Adrenal gland (tissue), 19 donors: ENCODE measurements around the gene MFRP. TPM values are rescaled to one million over a fixed set of nuclear protein-coding genes. Genes with fewer than 3 reads are reported as not detected.
A peak's percentile ranks its signal among the peaks of the same experiment; 100 is the strongest.

ENCODE experiments used
- DNase-seq, 7 donors: peaks; one replicate each; pipeline ENCODE4 v3.0.0-alpha.2; 2019 to 2020
- H3K27ac ChIP-seq, 5 donors: fragments of 200-600 bp; sonication (generic) in 4 of 5; 1 replicate in 3 of 5; 2 replicates in 2 of 5; pipeline versions ENCODE4 v1.5.1 to v1.8.0; 2016 to 2020; ENCODE audit warnings: mild to moderate bottlenecking in 1 of 5
- H3K27me3 ChIP-seq: fragments of 200-600 bp; 2 replicates; pipeline ENCODE4 v1.8.0; 2021
- H3K36me3 ChIP-seq, 2 donors: fragments of 200-600 bp; replicated peaks in 1 of 2; 1 replicate in 1 of 2; 2 replicates in 1 of 2; pipeline versions ENCODE4 v1.5.1 to v1.8.0; 2018 to 2022
- H3K4me1 ChIP-seq, 2 donors: fragments of 200-600 bp; replicated peaks in 1 of 2; 1 replicate in 1 of 2; 2 replicates in 1 of 2; pipeline versions ENCODE4 v1.5.1 to v1.8.0; 2018 to 2021
- H3K4me3 ChIP-seq, 4 donors: fragments of 200-600 bp; sonication (generic) in 3 of 4; one replicate each; pipeline ENCODE4 v1.5.1; 2016 to 2018
- H3K9me3 ChIP-seq, 3 donors: fragments of 200-600 bp; sonication (generic) in 1 of 3; replicated peaks in 1 of 3; 1 replicate in 2 of 3; 2 replicates in 1 of 3; pipeline versions ENCODE4 v1.5.1 to v1.8.0; 2016 to 2021
- CTCF ChIP-seq, 6 experiments: fragments of 450-650 bp in 4 of 6; fragments of 200-600 bp in 2 of 6; sonication (generic) in 1 of 6; IDR thresholded peaks; 1 replicate in 5 of 6; 2 replicates in 1 of 6; pipeline versions ENCODE4 v1.5.1 to v1.8.0; 2016 to 2021; ENCODE audit warnings: antibody characterized with exemption in 6 of 6, mild to moderate bottlenecking in 2 of 6, moderate library complexity in 1 of 6
- POLR2A ChIP-seq, 2 donors: fragments of 450-650 bp; IDR thresholded peaks; one replicate each; pipeline ENCODE4 v1.6.1; 2017; ENCODE audit warnings: antibody characterized with exemption in 2 of 2, mild to moderate bottlenecking in 2 of 2, moderate library complexity in 1 of 2
- WGBS, 4 donors: extraction: QIAGEN DNeasy Blood & Tissue Kit in 2 of 4; methylation state at CpG; one replicate each; pipeline versions ENCODE4 v1.1.5 to v1.1.7; 2013 to 2017; 5-methylcytosine and 5-hydroxymethylcytosine counted together
- intact Hi-C, 2 donors: fragments of 100-400 bp; cut with DNase I; formaldehyde crosslinking; loops; one replicate each; pipeline versions ENCODE4 v1.14.1 to v1.15.0; 2022 to 2023
- long read RNA-seq, 10 donors: library from polyadenylated mRNA in 3 of 10; unstranded in 2 of 10; stranded (forward) in 1 of 10; transcript quantifications; one replicate each; pipeline ENCODE4 v2.0.0 and lab custom pipeline, GENCODE V29; 2021 to 2026
- polyA plus RNA-seq, 3 donors: library from polyadenylated mRNA; stranded (reverse); fragments of 200-250 nt in 2 of 3; fragments of 350-450 nt in 1 of 3; fragmentation: Illumina TruSeq in 1 of 3; extraction: RNeasy Lipid Tissue Mini Kit (QIAGEN cat#74804) in 1 of 3; gene quantifications; one replicate each; pipeline ENCODE4 v1.2.3, GENCODE V29; 2013 to 2014
- total RNA-seq, 9 donors: library from RNA; depleted of rRNA in 4 of 9; stranded (reverse); fragments of >200 nt in 4 of 9; fragments of 120-200 nt in 1 of 9; fragmentation: NEBNext Ultra II Directional in 1 of 9; extraction: Animal tissue kit (Norgen Biotek cat#: 25700) in 1 of 9; gene quantifications; one replicate each; pipeline versions ENCODE4 v1.1.0 to v1.2.4, GENCODE V29; 2013 to 2023
- donor health status: healthy with polysubstance abuse.
- donor health status: Bipolar disorder and iron deficiency.
- donor health status: DM: yes; HTN: yes; CAD: no.
- donor health status: DM: no; HTN: no; CAD: no.
- donor health status: DM: no; HTN: no; CAD: no.
- donor health status: DM: yes; HTN: yes; CAD: no.

MFRP gene
- total RNA-seq (under 1 TPM in 1 of 9 donors, not detected in 8; under 0.01 TPM), polyA plus RNA-seq (not detected)
- long read RNA-seq, donor 1, result 0 reads
- long read RNA-seq, donor 2, result 0 reads
- long read RNA-seq, donor 3, result 0 reads
- long read RNA-seq, donor 4, partial matches to known transcripts, result 0 of 1 reads
- long read RNA-seq, donor 4, other reads (novel, unspliced or antisense), result 1 of 1 reads
- long read RNA-seq, donor 5, partial matches to known transcripts, result 0 of 1 reads
- long read RNA-seq, donor 5, other reads (novel, unspliced or antisense), result 1 of 1 reads
- long read RNA-seq, donor 6, partial matches to known transcripts, result 0 of 1 reads
- long read RNA-seq, donor 6, other reads (novel, unspliced or antisense), result 1 of 1 reads
- long read RNA-seq, donor 7, result 0 reads
- long read RNA-seq, donor 8, result 0 reads
- long read RNA-seq, donor 9, result 0 reads
- long read RNA-seq, donor 10, result 0 reads

- Histone ChIP-seq H3K36me3 (no peaks in the 10 kb centered on the region), H3K4me3 (no peak within 1 kb of the TSS), H3K4me1 (peaks cover 4 to 7% of the 10 kb centered on the region in 2 donors), H3K27me3 (no peaks in the 10 kb centered on the region), H3K27ac (peak within 1 kb of the TSS in 3 of 5 donors; percentile 32 to 79 (median 39)), H3K9me3 (no peaks in the 10 kb centered on the region)
- intact Hi-C loops, result no loop called here
- WGBS, 4 donors, result 48 to 67% (median 56%) methylated on average over 6 of the region's 6 CpGs
- no peak for DNase-seq
- TF ChIP-seq POLR2A (IDR thresholded peaks at IDR 0.05) (no peak), CTCF (IDR thresholded peaks at IDR 0.05) (no peak)
These were observed at the start of gene MFRP for GRCh38 chr11:119346605-119347004. MFRP (minus strand) TSS chr11:119346705; CDS start chr11:119346513, 192 bp downstream.

- no peak for DNase-seq
These were observed 44.8 kb upstream of the MFRP start for GRCh38 chr11:119391275-119391674.

GRCh38 chr11:119389611-119390254, 43.2 kb upstream of the MFRP start:
- 73 to 82% (median 74%) methylated on average over 5 of the region's 5 CpGs for WGBS, 4 donors
- Histone ChIP-seq H3K36me3 (no peaks in the 10 kb centered on the region), H3K27ac (no peak overlapping the region), H3K9me3 (no peaks in the 10 kb centered on the region), H3K27me3 (no peaks in the 10 kb centered on the region), H3K4me3 (no peak overlapping the region), H3K4me1 (no peaks in the 10 kb centered on the region)
- TF ChIP-seq CTCF (IDR thresholded peaks at IDR 0.05) (peak in 2 of 6 experiments; percentile 11 to 13), POLR2A (IDR thresholded peaks at IDR 0.05) (no peak)
- intact Hi-C loops, result loop anchor here in 1 of 2 donors (10.0 kb wide), 1 partner anchor 85 kb away; no protein-coding TSS in a partner anchor
- DNase-seq, result no peak

More at GRCh38 chr11:119391275-119391674, 44.8 kb upstream of the MFRP start:
- Histone ChIP-seq H3K27me3 (no peaks in the 10 kb centered on the region), H3K9me3 (no peaks in the 10 kb centered on the region), H3K4me1 (no peaks in the 10 kb centered on the region), H3K36me3 (no peaks in the 10 kb centered on the region), H3K27ac (no peak overlapping the region), H3K4me3 (no peak overlapping the region)
- 89 to 93% (median 90%) methylated on average over 7 of the region's 7 CpGs for WGBS, 4 donors
- intact Hi-C loops, result no loop called here
- TF ChIP-seq CTCF (IDR thresholded peaks at IDR 0.05) (no peak), POLR2A (IDR thresholded peaks at IDR 0.05) (no peak)

- no peaks in the 10 kb centered on the region for H3K4me1 ChIP-seq
- H3K27me3 ChIP-seq, result no peaks in the 10 kb centered on the region
- H3K9me3 ChIP-seq, result no peaks in the 10 kb centered on the region
- DNase-seq, result no peak
- TF ChIP-seq POLR2A (IDR thresholded peaks at IDR 0.05), result no peak
- no peak for TF ChIP-seq CTCF (IDR thresholded peaks at IDR 0.05)
- no peaks in the 10 kb centered on the region for H3K36me3 ChIP-seq
- H3K4me3 ChIP-seq, result no peak overlapping the region
- intact Hi-C loops, result loop anchor here in 1 of 2 donors (10.0 kb wide), 1 partner anchor 87 kb away; no protein-coding TSS in a partner anchor
- WGBS, 4 donors, result 79 to 92% (median 90%) methylated on average over 6 to 7 of the region's 7 CpGs
- H3K27ac ChIP-seq, result no peak overlapping the region
These were observed 41.6 kb upstream of the MFRP start for GRCh38 chr11:119388103-119388502.
